GM12801 (cell line): ENCODE measurements around the gene LRRN3.

Experiments
- CTCF ChIP-seq: IDR thresholded peaks from one replicate; pipeline ENCODE4 v1.5.1; 2011; ENCODE audit warnings: control low read depth; ENCODE audit not compliant: insufficient read length; ENCODE audit errors: extremely low read depth

Gene LRRN3

GRCh38 chr7:111050875-111051416, 40.0 kb upstream of the LRRN3 start:
- no peak for TF ChIP-seq CTCF

GRCh38 chr7:111051832-111052231, 39.1 kb upstream of the LRRN3 start:
- TF ChIP-seq CTCF = no peak

GRCh38 chr7:111053035-111053434, 37.9 kb upstream of the LRRN3 start:
- no peak for TF ChIP-seq CTCF

- TF ChIP-seq CTCF = no peak
Measured at GRCh38 chr7:111056371-111056770, 34.6 kb upstream of the LRRN3 start.

GRCh38 chr7:111057066-111057465, 33.9 kb upstream of the LRRN3 start:
- TF ChIP-seq CTCF = no peak

- no peak for TF ChIP-seq CTCF
Measured at GRCh38 chr7:111059833-111060232, 31.1 kb upstream of the LRRN3 start.

GRCh38 chr7:111063166-111063565, 27.8 kb upstream of the LRRN3 start:
- TF ChIP-seq CTCF = no peak

GRCh38 chr7:111067251-111067650, 23.7 kb upstream of the LRRN3 start:
- no peak for TF ChIP-seq CTCF
